ENCODE data around the gene SCNN1G. TPM values are rescaled to one million over a fixed set of nuclear protein-coding genes. Genes with fewer than 3 reads are reported as not detected.
A peak's percentile ranks its signal among the peaks of the same experiment; 100 is the strongest.

Gene SCNN1G
- total and polyA plus RNA-seq, 2 of the 13 experiments (the other 11 are each of a cell fraction or from before 2014, with no cell fraction given): not detected

DNA sequence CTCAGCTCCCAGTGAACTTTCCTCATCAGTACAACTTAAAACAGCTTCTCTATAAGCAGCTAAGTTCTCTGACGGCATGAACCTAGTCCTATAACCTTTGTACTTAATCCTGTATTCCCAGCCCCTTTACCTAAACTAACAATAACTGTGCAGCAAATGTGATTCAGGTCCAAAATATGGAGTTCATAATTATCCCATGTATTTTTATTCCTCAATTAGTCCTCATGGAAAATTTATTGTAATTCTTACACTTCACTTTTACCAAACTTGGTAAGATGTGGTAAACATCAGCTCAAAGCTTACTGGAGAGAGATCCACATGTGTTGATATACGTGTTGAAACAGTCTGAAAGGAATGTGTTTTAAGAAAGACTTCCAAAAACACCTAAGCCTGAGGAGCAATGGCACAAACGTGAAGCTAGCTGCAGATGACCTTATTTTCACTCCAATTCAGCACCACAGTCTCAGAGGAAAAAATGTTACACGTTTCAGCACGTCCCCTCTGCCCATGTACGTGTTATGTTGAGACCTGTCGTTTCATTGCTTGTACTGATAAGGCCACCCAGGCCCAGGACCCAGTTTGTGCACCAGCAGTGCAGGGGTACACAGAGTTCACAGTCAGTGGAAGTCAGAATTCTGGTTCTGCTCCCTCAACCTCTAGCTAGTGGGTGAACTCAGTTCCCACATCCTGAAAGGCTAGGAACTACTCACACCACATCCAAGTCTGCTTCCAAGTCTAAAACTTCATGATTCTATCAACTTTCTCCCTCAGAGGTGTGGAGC lies 40.4 kb upstream of the SCNN1G start (continued):
- TF ChIP-seq, protein P1, sequence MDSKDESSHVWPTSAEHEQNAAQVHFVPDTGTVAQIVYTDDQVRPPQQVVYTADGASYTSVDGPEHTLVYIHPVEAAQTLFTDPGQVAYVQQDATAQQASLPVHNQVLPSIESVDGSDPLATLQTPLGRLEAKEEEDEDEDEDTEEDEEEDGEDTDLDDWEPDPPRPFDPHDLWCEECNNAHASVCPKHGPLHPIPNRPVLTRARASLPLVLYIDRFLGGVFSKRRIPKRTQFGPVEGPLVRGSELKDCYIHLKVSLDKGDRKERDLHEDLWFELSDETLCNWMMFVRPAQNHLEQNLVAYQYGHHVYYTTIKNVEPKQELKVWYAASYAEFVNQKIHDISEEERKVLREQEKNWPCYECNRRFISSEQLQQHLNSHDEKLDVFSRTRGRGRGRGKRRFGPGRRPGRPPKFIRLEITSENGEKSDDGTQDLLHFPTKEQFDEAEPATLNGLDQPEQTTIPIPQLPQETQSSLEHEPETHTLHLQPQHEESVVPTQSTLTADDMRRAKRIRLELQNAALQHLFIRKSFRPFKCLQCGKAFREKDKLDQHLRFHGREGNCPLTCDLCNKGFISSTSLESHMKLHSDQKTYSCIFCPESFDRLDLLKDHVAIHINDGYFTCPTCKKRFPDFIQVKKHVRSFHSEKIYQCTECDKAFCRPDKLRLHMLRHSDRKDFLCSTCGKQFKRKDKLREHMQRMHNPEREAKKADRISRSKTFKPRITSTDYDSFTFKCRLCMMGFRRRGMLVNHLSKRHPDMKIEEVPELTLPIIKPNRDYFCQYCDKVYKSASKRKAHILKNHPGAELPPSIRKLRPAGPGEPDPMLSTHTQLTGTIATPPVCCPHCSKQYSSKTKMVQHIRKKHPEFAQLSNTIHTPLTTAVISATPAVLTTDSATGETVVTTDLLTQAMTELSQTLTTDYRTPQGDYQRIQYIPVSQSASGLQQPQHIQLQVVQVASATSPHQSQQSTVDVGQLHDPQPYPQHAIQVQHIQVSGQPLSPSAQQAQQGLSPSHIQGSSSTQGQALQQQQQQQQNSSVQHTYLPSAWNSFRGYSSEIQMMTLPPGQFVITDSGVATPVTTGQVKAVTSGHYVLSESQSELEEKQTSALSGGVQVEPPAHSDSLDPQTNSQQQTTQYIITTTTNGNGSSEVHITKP (CRISPR knock-in tag; IDR thresholded peaks at IDR 0.05; ENCODE audit: low read depth): 0 out of 2 replicates have a peak, but pooled peaks have one; percentile 18
- TF ChIP-seq, protein P2, sequence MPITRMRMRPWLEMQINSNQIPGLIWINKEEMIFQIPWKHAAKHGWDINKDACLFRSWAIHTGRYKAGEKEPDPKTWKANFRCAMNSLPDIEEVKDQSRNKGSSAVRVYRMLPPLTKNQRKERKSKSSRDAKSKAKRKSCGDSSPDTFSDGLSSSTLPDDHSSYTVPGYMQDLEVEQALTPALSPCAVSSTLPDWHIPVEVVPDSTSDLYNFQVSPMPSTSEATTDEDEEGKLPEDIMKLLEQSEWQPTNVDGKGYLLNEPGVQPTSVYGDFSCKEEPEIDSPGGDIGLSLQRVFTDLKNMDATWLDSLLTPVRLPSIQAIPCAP (CRISPR knock-in tag; IDR thresholded peaks at IDR 0.05; ENCODE audit: low read depth): no peak
- TF ChIP-seq SSRP1 (CRISPR knock-in tag; IDR thresholded peaks at IDR 0.05): no peak
- TF ChIP-seq, protein P3, sequence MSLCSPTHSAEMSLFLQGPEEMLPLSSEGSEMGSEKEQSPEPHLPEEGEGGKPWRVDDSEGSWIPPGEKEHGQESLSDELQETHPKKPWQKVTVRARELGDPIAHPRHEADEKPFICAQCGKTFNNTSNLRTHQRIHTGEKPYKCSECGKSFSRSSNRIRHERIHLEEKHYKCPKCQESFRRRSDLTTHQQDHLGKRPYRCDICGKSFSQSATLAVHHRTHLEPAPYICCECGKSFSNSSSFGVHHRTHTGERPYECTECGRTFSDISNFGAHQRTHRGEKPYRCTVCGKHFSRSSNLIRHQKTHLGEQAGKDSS (CRISPR knock-in tag; IDR thresholded peaks at IDR 0.05; ENCODE audit: borderline replicate concordance, low read depth): no peak; the same call in 1 of the 2 replicates
- TF ChIP-seq ZFP37 (CRISPR knock-in tag; IDR thresholded peaks at IDR 0.05; ENCODE audit: borderline replicate concordance): no peak
- TF ChIP-seq, protein P4, sequence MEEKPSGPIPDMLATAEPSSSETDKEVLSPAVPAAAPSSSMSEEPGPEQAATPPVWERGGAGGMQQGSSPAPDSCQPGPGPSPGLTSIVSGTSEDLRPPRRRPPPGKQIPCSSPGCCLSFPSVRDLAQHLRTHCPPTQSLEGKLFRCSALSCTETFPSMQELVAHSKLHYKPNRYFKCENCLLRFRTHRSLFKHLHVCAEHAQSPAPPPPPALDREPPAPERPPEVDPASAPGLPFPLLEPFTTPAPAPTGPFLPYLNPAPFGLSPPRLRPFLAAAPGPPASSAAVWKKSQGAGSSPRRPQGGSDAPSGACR (CRISPR knock-in tag; IDR thresholded peaks at IDR 0.05): 0 out of 2 replicates have a peak, but pooled peaks have one; percentile 15
- peak; percentile 39; the same call in 1 of the 2 replicates for TF ChIP-seq DPF2 (CRISPR knock-in tag; IDR thresholded peaks at IDR 0.05; ENCODE audit: borderline replicate concordance, low read depth)
- TF ChIP-seq ZNF75D (CRISPR knock-in tag; IDR thresholded peaks at IDR 0.05; ENCODE audit: borderline replicate concordance): no peak
- no peak for TF ChIP-seq RBM39 (IDR thresholded peaks at IDR 0.05; ENCODE audit: low read depth, low read length, poor library complexity, severe bottlenecking)
- no peak for TF ChIP-seq TP53 (CRISPR knock-in tag; conservative IDR thresholded peaks at IDR 0.05)
- no peak for TF ChIP-seq KDM5A (IDR thresholded peaks at IDR 0.05; ENCODE audit: borderline replicate concordance, low read length)
- TF ChIP-seq SOX5 (CRISPR knock-in tag; IDR thresholded peaks at IDR 0.05; ENCODE audit: borderline replicate concordance): peak; percentile 64
- TF ChIP-seq NCOA2 (CRISPR knock-in tag; IDR thresholded peaks at IDR 0.05): no peak
- TF ChIP-seq, protein P5, sequence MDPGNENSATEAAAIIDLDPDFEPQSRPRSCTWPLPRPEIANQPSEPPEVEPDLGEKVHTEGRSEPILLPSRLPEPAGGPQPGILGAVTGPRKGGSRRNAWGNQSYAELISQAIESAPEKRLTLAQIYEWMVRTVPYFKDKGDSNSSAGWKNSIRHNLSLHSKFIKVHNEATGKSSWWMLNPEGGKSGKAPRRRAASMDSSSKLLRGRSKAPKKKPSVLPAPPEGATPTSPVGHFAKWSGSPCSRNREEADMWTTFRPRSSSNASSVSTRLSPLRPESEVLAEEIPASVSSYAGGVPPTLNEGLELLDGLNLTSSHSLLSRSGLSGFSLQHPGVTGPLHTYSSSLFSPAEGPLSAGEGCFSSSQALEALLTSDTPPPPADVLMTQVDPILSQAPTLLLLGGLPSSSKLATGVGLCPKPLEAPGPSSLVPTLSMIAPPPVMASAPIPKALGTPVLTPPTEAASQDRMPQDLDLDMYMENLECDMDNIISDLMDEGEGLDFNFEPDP (CRISPR knock-in tag; conservative IDR thresholded peaks at IDR 0.05): no peak
- no peak for TF ChIP-seq PHF21A (CRISPR knock-in tag; IDR thresholded peaks at IDR 0.05)
- TF ChIP-seq, protein P6, sequence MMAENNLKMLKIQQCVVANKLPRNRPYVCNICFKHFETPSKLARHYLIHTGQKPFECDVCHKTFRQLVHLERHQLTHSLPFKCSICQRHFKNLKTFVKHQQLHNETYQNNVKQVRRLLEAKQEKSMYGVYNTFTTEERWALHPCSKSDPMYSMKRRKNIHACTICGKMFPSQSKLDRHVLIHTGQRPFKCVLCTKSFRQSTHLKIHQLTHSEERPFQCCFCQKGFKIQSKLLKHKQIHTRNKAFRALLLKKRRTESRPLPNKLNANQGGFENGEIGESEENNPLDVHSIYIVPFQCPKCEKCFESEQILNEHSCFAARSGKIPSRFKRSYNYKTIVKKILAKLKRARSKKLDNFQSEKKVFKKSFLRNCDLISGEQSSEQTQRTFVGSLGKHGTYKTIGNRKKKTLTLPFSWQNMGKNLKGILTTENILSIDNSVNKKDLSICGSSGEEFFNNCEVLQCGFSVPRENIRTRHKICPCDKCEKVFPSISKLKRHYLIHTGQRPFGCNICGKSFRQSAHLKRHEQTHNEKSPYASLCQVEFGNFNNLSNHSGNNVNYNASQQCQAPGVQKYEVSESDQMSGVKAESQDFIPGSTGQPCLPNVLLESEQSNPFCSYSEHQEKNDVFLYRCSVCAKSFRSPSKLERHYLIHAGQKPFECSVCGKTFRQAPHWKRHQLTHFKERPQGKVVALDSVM (CRISPR knock-in tag; IDR thresholded peaks at IDR 0.05): no peak

Data from HepG2 (cell line).